Natural killer cell (primary cell): ENCODE results near the gene SGSM2. TPM values are rescaled to one million over a fixed set of nuclear protein-coding genes. Genes with fewer than 3 reads are reported as not detected.

Experiments
- ATAC-seq, 3 donors: fragments of 150-1000 bp in 2 of 3; fragments of 200-7000 bp in 1 of 3; cut with Tn5 transposase; 1 replicate in 1 of 3; 2 replicates in 2 of 3; pipeline ENCODE4 v1.10.0; 2021; ENCODE audit warnings: mild to moderate bottlenecking in 2 of 3, moderate library complexity in 2 of 3
- DNase-seq, 2 donors: peaks; one replicate each; pipeline versions ENCODE4 v3.0.0 to v3.0.0-alpha.2; 2013 to 2021; ENCODE audit warnings: mixed read lengths in 1 of 2
- H3K27ac ChIP-seq: one replicate; pipeline ENCODE4 v1.5.1; 2013; ENCODE audit warnings: mild to moderate bottlenecking, low read length
- H3K27me3 ChIP-seq: one replicate; pipeline ENCODE4 v1.6.1; 2013; ENCODE audit warnings: low read length; ENCODE audit not compliant: control insufficient read depth, insufficient read depth
- H3K36me3 ChIP-seq: one replicate; pipeline ENCODE4 v1.6.1; 2013; ENCODE audit warnings: low read length; ENCODE audit not compliant: control insufficient read depth, insufficient read depth
- H3K4me1 ChIP-seq: one replicate; pipeline ENCODE4 v1.6.1; 2013; ENCODE audit warnings: low read length; ENCODE audit not compliant: control insufficient read depth, insufficient read depth
- H3K4me3 ChIP-seq: one replicate; pipeline ENCODE4 v1.5.1; 2013; ENCODE audit warnings: low read length
- H3K9me3 ChIP-seq: one replicate; pipeline ENCODE4 v1.6.1; 2013; ENCODE audit warnings: low read length; ENCODE audit not compliant: control insufficient read depth, insufficient read depth
- H3K27ac Mint-ChIP-seq, 2 donors: one replicate each; pipeline ENCODE4 v1.8.0; 2022; ENCODE audit warnings: mild to moderate bottlenecking in 2 of 2, mixed read lengths in 2 of 2, moderate library complexity in 1 of 2
- H3K27me3 Mint-ChIP-seq, 2 donors: one replicate each; pipeline ENCODE4 v1.8.0; 2022; ENCODE audit warnings: low read depth in 2 of 2, mixed read lengths in 2 of 2
- H3K36me3 Mint-ChIP-seq: one replicate; pipeline ENCODE4 v1.8.0; 2022; ENCODE audit warnings: mixed read lengths
- H3K4me1 Mint-ChIP-seq, 2 donors: one replicate each; pipeline ENCODE4 v1.8.0; 2022; ENCODE audit warnings: mixed read lengths in 2 of 2
- H3K4me3 Mint-ChIP-seq: one replicate; pipeline ENCODE4 v1.8.0; 2022; ENCODE audit warnings: mild to moderate bottlenecking, moderate library complexity, mixed read lengths
- H3K9me3 Mint-ChIP-seq, 2 donors: one replicate each; pipeline ENCODE4 v1.8.0; 2022; ENCODE audit warnings: mixed read lengths in 2 of 2
- WGBS: methylation state at CpG from one replicate; pipeline ENCODE4 v1.1.7; 2013; ENCODE audit warnings: missing lambda C conversion rate; ENCODE audit not compliant: insufficient coverage; 5-methylcytosine and 5-hydroxymethylcytosine counted together
- intact Hi-C: fragments of 100-400 bp; cut with micrococcal nuclease; formaldehyde crosslinking; loops from one replicate; pipeline ENCODE4 v1.14.2; 2022
- total RNA-seq, 4 donors: library from RNA; stranded (reverse); fragments of 120-200 nt in 1 of 4; gene quantifications; one replicate each; pipeline versions ENCODE4 v1.2.3 to v1.2.4, GENCODE V29; 2013 to 2022
- TF ChIP-seq, protein P1 (sequence below): fragments of 200-600 bp; IDR thresholded peaks from one replicate; pipeline ENCODE4 v1.8.0; 2022; ENCODE audit warnings: antibody characterized with exemption

The SGSM2 gene
- total RNA-seq, 3 donors from 2014 or later (not counting 1 experiment from before 2014, with no cell fraction given): 65.4 to 75.7 (median 73.6) TPM

DNA sequence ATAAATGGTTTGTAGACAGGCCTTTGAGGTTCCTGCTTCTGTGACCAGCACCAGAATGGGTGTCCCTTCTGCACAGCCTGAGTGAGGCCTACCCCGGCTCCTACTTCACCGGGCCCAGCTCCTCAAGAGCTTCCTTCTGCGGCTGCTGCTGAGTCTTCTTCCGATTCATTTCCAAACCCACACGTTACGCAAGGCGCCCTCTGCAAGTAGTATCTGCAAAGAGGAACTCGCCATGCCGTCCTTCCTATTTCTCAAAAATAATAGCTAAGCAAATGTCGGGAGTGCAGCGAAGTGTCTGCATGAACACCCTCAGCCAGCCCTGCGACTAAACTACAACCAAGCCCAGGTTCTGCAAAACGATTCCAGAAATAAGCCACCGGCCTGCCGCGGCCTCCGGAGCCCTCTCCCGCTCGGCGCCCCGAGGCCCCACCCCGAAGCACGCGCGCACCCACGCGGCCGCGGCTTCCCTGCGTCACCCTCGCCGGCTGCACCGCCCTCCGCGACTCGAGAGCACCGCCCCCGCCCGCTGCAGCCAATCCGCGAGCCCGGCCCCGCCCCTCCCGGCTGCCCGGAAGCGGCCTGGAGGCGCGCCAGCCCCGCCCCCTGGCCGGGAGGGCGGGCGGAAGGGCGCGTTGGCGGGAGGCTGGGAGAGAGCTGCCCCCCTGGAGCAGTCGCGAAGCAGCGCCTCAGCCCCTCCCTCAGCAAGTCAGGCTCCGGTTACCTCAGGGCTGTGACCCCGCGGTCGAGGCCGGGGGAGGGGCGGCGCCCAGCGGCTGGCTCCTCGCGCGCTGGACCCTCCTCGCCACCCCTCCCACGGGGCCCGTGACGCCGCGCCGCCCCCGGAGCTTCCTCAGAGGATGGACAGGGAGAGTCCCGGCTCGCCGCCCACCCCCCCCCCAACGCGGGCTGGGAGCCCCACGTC, 55.2 kb downstream of the SGSM2 start:
- Mint-ChIP-seq H3K36me3 (no peaks in the 10 kb centered on the region), H3K4me1 (peaks cover 23 to 52% of the 10 kb centered on the region in 2 donors), H3K27me3 (no peaks in the 10 kb centered on the region), H3K27ac (peak overlapping the region; percentile 92 to 97), H3K9me3 (no peaks in the 10 kb centered on the region), H3K4me3 (peak overlapping the region; percentile 92)
- TF ChIP-seq, protein P1, sequence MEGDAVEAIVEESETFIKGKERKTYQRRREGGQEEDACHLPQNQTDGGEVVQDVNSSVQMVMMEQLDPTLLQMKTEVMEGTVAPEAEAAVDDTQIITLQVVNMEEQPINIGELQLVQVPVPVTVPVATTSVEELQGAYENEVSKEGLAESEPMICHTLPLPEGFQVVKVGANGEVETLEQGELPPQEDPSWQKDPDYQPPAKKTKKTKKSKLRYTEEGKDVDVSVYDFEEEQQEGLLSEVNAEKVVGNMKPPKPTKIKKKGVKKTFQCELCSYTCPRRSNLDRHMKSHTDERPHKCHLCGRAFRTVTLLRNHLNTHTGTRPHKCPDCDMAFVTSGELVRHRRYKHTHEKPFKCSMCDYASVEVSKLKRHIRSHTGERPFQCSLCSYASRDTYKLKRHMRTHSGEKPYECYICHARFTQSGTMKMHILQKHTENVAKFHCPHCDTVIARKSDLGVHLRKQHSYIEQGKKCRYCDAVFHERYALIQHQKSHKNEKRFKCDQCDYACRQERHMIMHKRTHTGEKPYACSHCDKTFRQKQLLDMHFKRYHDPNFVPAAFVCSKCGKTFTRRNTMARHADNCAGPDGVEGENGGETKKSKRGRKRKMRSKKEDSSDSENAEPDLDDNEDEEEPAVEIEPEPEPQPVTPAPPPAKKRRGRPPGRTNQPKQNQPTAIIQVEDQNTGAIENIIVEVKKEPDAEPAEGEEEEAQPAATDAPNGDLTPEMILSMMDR: no peak
- Histone ChIP-seq H3K36me3 (peaks cover 3% of the 10 kb centered on the region), H3K9me3 (no peaks in the 10 kb centered on the region), H3K27ac (peak overlapping the region; percentile 100), H3K4me1 (peaks cover 56% of the 10 kb centered on the region), H3K27me3 (no peaks in the 10 kb centered on the region), H3K4me3 (peak overlapping the region; percentile 98)
- peak; percentile 97 to 99 for DNase-seq
- peak; percentile 73 to 89 (median 74) for ATAC-seq
- intact Hi-C loops: loop anchor here (1.0 kb wide), 1 partner anchor 9 kb away; the partner anchor contains the start of gene MNT
- under 1% methylated on average over 83 of the region's 83 CpGs for WGBS

DNA sequence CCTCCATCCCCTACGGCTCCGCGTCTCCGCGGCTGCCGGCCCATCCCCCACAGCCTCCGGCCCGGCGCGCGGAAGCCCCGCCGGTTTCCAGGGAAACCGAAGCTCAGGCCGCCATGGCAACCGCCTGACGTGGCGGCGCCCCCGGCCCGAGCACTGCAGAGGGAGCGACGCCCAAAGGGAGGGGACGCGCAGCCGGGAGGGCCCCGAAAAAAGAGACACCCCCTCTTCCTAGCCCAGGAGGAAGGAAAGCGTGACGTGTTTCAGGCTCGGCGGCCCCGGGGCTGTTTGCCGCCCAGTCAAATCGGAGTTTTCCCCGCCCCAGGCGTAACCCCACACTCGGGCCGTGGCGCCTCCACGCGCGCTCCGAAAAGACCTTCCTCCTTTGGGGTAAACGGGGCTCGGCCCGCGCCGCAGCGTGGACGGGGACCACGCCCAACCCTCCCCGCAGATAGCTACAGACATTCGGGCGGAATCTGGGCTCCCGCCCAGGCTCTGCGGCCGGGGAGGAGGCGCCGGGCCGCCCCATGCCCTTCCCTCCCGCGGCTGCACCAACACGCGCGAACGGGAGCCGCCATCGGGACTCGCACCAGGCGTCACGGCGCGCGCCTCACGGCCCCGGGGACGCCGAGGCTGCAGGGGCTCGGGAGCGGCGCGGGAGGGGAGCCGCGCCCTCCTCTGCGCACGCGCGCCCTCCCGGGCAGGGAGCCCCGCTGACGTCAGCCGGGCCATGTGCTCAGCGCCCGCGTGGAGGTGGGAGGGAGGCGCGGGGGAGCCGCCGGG, 56.1 kb downstream of the SGSM2 start:
- Histone ChIP-seq H3K27me3 (no peaks in the 10 kb centered on the region), H3K4me3 (peak overlapping the region; percentile 98), H3K4me1 (peaks cover 65% of the 10 kb centered on the region), H3K36me3 (no peaks in the 10 kb centered on the region), H3K9me3 (no peaks in the 10 kb centered on the region), H3K27ac (peak overlapping the region; percentile 100)
- no peaks in the 10 kb centered on the region for H3K27me3 Mint-ChIP-seq
- under 1% methylated on average over 94 of the region's 99 CpGs for WGBS
- no peaks in the 10 kb centered on the region for H3K9me3 Mint-ChIP-seq
- peak overlapping the region; percentile 86 for H3K4me3 Mint-ChIP-seq
- H3K36me3 Mint-ChIP-seq: no peaks in the 10 kb centered on the region
- intact Hi-C loops: loop anchor here (1.0 kb wide), 1 partner anchor 8 kb away; the partner anchor contains the start of gene MNT
- TF ChIP-seq, protein P1: no peak
- DNase-seq (peak; percentile 86 to 97), ATAC-seq (peak; percentile 52 to 68 (median 59))
- peak overlapping the region; percentile 86 to 92 for H3K27ac Mint-ChIP-seq
- H3K4me1 Mint-ChIP-seq: peaks cover 26 to 55% of the 10 kb centered on the region in 2 donors

DNA sequence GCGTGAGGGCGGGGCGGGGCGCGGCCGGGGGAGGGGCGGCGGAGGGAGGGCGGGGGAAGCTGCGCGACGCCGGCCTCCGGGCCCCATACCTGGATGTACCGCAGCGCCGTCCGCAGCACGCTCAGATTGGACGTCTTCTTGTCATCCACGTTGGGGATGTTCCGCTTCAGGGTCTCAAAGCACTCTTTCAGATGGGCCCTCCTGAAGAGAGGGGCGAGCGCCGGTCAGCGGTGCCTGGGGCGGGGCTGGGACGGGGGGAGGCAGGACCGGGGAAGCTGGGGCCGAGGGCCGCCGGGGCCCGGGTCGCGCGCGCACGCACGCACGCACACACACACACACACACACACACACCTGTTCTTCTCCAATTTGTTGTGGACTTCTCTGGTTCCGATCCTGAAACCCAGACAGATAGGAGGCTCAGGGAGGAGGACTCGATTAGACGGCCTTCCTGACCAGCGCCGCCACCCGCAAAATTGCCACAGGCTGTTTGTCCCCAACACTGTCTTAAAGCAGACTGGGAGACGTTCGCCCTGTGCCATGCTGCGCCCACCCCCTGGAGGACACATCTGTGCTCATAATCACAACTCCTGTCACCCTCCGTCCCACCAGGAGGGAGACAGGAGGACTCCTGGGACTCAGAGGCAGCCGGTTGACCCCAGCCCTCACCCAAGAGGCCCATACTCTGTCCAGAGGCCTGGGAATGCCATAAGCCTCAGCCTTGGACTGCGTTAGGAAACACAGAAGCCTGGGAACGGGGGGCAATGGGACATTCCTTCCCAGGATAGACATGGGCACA, 56.9 kb downstream of the SGSM2 start:
- Mint-ChIP-seq H3K4me3 (peak overlapping the region; percentile 85), H3K27ac (peak overlapping the region; percentile 86 to 93), H3K9me3 (no peaks in the 10 kb centered on the region), H3K27me3 (no peaks in the 10 kb centered on the region), H3K36me3 (no peaks in the 10 kb centered on the region), H3K4me1 (peaks cover 30 to 55% of the 10 kb centered on the region in 2 donors)
- TF ChIP-seq, protein P1: no peak
- H3K27me3 ChIP-seq: no peaks in the 10 kb centered on the region
- DNase-seq (no peak), ATAC-seq (no peak)
- H3K27ac ChIP-seq: peak overlapping the region; percentile 32
- 24% methylated on average over 53 of the region's 53 CpGs for WGBS
- H3K36me3 ChIP-seq: no peaks in the 10 kb centered on the region
- no peaks in the 10 kb centered on the region for H3K9me3 ChIP-seq
- intact Hi-C loops: loop anchor here (1.0 kb wide), 1 partner anchor 7 kb away; the partner anchor contains the start of gene MNT
- peaks cover 72% of the 10 kb centered on the region for H3K4me1 ChIP-seq
- H3K4me3 ChIP-seq: no peak overlapping the region
